Measurements from ENCODE around the gene HOGA1. TPM values are rescaled to one million over a fixed set of nuclear protein-coding genes. Genes with fewer than 3 reads are reported as not detected.

Gene HOGA1
- total RNA-seq, 2 donors from 2014 or later, result 1.0 to 2.7 TPM

DNA sequence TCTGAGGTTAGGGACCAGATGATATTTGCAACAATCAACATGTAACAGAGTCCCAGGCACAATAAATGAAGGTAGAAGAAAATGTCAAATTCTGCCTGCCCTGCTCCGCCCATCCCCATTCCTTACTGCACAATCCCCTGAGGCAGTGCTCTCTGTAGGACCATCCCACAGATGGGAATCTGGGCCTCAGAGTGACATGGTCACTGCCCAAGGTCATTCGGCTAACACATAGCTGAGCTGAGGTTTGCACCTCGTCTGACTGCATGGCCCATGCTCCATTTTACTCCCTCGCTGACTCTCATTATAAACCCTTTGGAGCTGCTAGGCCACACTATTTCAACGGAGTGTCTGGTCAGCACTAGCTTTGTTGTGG is 1.2 kb downstream of the HOGA1 start:
- 89% methylated on average over 5 of the region's 5 CpGs for WGBS
- intact Hi-C loops (cut with DNase I), result no loop called here
- no peaks in the 10 kb centered on the region for H3K9me3 ChIP-seq

DNA sequence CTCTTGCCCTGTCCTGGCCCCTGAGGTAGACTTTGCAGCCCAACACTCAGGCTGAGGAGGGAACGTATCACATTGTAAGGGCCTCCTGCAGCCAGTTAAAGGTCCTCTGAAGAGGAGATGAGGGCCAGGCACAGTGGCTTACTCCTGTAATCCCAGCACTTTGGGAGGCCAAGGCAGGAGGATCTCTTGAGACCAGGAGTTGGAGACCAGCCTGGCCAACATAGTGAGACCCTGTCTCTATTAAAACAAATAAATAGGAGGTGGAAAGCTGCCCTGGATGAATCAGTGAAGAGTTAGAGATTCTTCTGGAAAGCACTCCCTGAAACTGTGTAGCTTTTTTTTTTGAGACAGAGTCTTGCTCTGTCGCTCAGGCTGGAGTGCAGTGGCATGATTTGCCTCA is 3.0 kb downstream of the HOGA1 start:
- DNase-seq (ENCODE audit: low spot score), result no peak
- intact Hi-C loops (cut with DNase I), result no loop called here
- Histone ChIP-seq H3K36me3 (no peaks in the 10 kb centered on the region), H3K27me3 (replicated peaks; ENCODE audit: insufficient read depth) (no peaks in the 10 kb centered on the region), H3K4me1 (replicated peaks) (no peaks in the 10 kb centered on the region), H3K27ac (no peak overlapping the region), H3K9me3 (no peaks in the 10 kb centered on the region), H3K4me3 (no peak overlapping the region)
- TF ChIP-seq, protein P1, sequence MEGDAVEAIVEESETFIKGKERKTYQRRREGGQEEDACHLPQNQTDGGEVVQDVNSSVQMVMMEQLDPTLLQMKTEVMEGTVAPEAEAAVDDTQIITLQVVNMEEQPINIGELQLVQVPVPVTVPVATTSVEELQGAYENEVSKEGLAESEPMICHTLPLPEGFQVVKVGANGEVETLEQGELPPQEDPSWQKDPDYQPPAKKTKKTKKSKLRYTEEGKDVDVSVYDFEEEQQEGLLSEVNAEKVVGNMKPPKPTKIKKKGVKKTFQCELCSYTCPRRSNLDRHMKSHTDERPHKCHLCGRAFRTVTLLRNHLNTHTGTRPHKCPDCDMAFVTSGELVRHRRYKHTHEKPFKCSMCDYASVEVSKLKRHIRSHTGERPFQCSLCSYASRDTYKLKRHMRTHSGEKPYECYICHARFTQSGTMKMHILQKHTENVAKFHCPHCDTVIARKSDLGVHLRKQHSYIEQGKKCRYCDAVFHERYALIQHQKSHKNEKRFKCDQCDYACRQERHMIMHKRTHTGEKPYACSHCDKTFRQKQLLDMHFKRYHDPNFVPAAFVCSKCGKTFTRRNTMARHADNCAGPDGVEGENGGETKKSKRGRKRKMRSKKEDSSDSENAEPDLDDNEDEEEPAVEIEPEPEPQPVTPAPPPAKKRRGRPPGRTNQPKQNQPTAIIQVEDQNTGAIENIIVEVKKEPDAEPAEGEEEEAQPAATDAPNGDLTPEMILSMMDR (IDR thresholded peaks at IDR 0.05), result no peak
- TF ChIP-seq POLR2A (IDR thresholded peaks at IDR 0.05) (no peak), POLR2AphosphoS5 (IDR thresholded peaks at IDR 0.05) (no peak)
- WGBS, result 91% methylated on average over 2 of the region's 2 CpGs

More for the DNA sequence above, 1.2 kb downstream of the HOGA1 start:
- Histone ChIP-seq H3K4me1 (replicated peaks) (no peaks in the 10 kb centered on the region), H3K4me3 (no peak overlapping the region), H3K27me3 (replicated peaks; ENCODE audit: insufficient read depth) (no peaks in the 10 kb centered on the region), H3K27ac (no peak overlapping the region), H3K36me3 (no peaks in the 10 kb centered on the region)
- TF ChIP-seq POLR2AphosphoS5 (IDR thresholded peaks at IDR 0.05), result no peak
- TF ChIP-seq POLR2A (IDR thresholded peaks at IDR 0.05), result no peak
- TF ChIP-seq, protein P1 (IDR thresholded peaks at IDR 0.05), result no peak
- no peak for DNase-seq (ENCODE audit: low spot score)

DNA sequence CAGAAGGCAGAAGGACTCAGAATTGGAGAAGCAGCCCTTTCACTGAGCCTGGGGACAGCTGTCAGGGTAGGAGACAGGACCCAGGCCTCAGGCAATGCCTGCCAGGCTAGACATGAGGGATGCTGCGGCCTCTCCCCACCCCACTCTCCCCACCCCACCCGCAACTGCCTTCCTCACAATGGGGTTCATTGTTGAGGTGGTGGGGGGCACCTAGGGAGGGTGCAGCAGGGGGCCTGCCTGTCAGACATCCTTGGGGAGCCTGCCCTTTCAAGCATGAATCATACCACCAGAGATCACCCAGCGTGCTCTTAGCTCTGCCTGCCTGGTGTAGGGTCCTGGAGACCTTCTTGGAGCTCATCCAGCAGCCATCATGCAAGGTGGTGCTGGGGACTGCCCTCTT is 5.3 kb downstream of the HOGA1 start, which contains the start of gene C10orf62:
TSS of gene C10orf62 (plus strand) at position 243 of the 400 bp plus-strand sequence. CDS start 177 bp downstream, outside the sequence.
- no peak for DNase-seq (ENCODE audit: low spot score)
- no peaks in the 10 kb centered on the region for H3K36me3 ChIP-seq
- no peak within 1 kb of the TSS for H3K4me3 ChIP-seq
- no peaks in the 10 kb centered on the region for H3K9me3 ChIP-seq
- no peaks in the 10 kb centered on the region for H3K27me3 ChIP-seq (replicated peaks; ENCODE audit: insufficient read depth)
- no peak within 1 kb of the TSS for H3K27ac ChIP-seq
- 72% methylated on average over 3 of the region's 3 CpGs for WGBS
- TF ChIP-seq POLR2A (IDR thresholded peaks at IDR 0.05) (no peak), POLR2AphosphoS5 (IDR thresholded peaks at IDR 0.05) (no peak)
- TF ChIP-seq, protein P1 (IDR thresholded peaks at IDR 0.05), result no peak
- no peaks in the 10 kb centered on the region for H3K4me1 ChIP-seq (replicated peaks)
- intact Hi-C loops (cut with DNase I), result no loop called here

DNA sequence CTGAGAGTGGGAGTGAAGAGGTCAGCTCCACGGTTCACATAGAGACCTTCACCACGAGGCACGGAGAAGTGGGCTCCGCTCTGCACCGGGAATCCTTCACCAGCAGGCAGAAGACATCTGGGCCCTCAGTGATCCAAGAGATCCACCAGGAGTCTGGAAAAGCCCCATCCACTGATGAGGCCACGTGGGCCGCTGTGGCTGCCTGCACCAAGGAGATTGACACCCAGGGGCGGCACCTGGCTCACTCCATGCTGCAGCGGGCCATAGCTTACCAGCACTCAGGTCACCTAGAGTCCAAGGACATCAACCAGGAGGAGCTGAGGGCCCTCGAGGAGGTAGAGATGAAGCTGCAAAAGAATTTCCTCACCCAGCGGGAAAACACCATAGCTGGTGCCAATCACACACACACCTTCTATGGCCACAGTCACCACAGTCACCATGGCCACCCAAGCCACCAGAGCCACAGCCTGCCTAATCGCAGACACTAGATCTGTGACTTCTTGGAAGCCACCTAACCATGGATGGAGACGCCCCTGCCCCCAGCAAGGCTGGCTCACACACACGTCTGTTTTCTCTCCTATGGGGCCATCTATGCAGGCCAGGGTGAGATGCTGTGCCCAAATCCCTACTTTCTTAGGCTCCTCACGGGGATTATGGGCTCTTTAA is 6.0 kb downstream of the HOGA1 start:
- no peak for DNase-seq (ENCODE audit: low spot score)
- intact Hi-C loops (cut with DNase I), result no loop called here
- no peaks in the 10 kb centered on the region for H3K4me1 ChIP-seq (replicated peaks)
- H3K36me3 ChIP-seq, result no peaks in the 10 kb centered on the region
- no peaks in the 10 kb centered on the region for H3K9me3 ChIP-seq
- TF ChIP-seq POLR2AphosphoS5 (IDR thresholded peaks at IDR 0.05) (no peak), POLR2A (IDR thresholded peaks at IDR 0.05) (no peak)
- TF ChIP-seq, protein P1 (IDR thresholded peaks at IDR 0.05), result no peak
- H3K4me3 ChIP-seq, result no peak overlapping the region
- WGBS, result 92% methylated on average over 15 of the region's 15 CpGs
- H3K27ac ChIP-seq, result no peak overlapping the region
- no peaks in the 10 kb centered on the region for H3K27me3 ChIP-seq (replicated peaks; ENCODE audit: insufficient read depth)
